Limb (tissue), 2 donors: ENCODE data around the gene APBA1.
A peak's percentile ranks its signal among the peaks of the same experiment; 100 is the strongest.

Source experiments
- DNase-seq, 2 donors: peaks; one replicate each; pipeline ENCODE4 v3.0.0-alpha.2; 2016; ENCODE audit errors: extremely low spot score in 2 of 2

Gene APBA1

DNA sequence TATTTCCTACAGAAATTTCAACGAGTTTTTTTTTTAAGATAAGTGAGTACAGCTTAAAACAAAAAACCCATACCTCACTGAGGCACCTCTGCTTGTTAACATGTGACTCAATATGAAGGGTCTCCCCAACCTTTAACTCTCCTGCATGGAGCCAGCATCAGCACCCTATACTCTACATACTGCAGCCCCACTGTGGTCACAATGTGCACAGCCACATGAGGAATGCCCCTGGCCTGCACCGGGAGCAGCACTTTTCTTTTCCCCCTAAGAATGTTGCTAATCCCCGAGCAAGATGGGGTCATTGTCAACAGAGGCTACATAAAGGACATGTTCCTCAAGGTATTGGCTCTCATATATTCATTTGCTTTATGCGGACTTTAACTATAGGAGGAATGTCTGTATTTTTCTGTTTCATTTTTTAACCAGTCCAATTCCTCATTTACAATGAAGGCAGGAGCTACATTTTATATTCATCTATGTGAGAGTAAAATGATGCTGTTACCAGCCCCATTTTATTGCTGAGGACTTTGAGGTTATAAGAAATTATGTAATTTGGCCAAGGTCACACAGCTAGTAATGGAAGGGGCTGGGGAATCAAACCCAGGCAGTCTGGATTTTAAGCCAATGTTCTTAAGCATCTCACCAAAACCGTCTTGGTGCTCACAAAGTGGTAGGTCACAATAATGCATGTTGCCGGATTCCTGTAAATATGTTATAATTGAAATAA, 93.0 kb downstream of the APBA1 start:
- DNase-seq, result no peak

DNA sequence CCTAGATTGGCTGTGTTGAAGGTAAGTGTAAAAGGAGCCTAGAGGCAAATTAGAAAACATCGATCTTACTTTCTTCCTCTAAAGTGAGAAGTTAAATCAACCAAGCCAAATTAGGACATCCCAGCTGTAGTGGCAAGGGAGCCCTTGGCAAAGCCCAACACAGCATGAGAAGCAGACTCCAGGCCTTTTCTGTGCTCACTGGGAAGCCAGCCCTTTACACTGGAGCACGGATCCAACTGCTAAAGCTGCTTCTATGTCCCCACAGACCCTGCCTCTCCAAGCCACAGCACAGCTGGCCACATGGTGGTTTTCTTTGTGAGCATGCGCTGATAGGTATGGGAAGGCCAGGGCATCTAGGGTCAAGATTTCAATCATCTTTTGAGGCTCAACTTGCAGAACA, 94.1 kb downstream of the APBA1 start:
- no peak for DNase-seq

DNA sequence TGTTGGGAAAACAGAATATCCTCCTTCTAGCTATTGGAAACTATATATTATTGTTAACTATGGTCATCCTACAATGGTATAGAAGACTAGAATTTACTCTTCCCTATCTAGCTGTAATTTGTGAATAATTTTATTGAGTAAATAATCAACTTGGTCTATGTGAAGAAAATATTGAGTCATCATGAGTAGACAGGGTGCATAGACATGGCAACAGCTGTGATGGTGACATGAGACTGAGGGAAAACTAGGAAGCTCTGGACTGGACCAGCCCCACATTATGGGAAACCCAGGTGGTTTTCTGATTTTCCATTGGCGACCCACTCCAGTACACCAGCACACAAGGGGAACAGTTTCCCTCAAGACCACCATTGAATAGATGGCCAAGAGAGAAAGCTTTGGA, 95.0 kb downstream of the APBA1 start:
- DNase-seq, result no peak

DNA sequence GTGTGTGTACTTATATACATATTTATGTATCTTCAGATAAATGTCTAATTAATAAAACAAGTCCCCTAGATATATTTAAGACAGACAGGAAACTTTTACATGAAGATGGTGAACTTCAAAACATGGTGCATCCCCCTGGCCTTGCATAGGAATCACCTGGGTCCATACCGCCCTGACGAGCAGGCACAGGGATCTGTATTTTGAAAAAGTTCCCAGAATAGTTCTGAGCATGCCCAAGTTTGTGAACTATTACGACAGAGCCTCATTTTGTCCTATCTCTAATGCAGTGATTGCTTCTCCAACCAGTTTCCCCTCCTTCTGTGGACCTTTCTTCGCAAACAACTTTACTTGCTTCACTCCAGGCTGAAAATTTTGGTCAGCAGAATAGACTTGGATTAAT, 98.1 kb downstream of the APBA1 start:
- DNase-seq, result no peak

DNA sequence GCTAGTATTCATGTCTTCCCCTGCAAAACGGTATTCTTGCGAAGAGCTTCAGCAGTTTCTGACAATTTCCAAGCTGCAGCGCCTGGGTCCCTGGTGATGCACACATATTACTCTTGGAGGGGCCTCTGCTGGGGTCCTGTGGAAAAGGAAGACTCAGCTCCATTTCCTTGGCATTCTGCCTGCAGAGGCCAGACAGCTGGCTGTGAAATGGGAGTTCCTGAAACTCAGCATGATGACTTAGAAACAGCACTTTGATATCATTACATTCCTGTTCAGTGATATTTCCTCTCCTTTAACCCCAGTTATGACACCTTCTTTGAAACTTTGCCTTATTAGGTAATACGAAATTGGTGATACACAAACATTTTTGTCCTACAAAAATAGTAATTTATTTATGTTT, 98.5 kb downstream of the APBA1 start:
- peak; percentile 65 to 69 for DNase-seq

DNA sequence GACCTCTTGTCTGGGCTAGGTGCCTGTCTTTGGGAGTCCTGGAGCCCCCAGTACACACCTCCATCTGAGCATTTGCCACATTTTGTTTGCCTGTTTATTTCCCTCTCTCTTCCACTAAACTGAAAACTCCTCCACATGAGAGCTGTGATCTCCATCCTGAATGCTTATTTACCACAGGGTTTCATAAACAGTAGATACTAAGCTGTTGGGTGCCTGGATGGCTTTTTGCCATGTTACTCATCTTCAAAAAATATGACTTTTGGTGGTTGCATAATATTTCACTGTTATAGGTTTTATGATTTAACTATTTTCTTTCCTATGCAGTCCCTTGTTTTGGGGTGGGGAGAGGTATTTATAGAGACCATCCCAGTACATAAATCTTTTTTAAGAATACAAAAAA, 99.6 kb downstream of the APBA1 start:
- DNase-seq, result no peak

DNA sequence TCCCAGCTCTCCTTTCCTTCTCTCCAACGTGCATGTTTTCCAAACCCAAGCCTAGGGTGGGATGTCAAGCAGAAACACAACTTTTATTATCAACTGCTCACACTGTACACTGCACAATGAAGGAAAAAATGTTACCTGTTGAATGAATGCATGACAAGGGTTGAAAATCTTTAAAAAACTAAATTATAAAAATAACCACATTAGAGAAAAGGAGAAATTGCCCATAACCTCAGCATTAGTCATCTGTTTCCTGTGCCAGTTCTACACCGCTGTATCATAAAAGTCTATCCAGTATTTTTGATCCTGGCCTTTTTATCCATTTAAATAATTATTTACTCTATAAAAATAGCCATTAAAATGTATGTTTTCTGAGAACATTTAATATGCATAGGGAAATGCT, 101.1 kb downstream of the APBA1 start:
- no peak for DNase-seq

DNA sequence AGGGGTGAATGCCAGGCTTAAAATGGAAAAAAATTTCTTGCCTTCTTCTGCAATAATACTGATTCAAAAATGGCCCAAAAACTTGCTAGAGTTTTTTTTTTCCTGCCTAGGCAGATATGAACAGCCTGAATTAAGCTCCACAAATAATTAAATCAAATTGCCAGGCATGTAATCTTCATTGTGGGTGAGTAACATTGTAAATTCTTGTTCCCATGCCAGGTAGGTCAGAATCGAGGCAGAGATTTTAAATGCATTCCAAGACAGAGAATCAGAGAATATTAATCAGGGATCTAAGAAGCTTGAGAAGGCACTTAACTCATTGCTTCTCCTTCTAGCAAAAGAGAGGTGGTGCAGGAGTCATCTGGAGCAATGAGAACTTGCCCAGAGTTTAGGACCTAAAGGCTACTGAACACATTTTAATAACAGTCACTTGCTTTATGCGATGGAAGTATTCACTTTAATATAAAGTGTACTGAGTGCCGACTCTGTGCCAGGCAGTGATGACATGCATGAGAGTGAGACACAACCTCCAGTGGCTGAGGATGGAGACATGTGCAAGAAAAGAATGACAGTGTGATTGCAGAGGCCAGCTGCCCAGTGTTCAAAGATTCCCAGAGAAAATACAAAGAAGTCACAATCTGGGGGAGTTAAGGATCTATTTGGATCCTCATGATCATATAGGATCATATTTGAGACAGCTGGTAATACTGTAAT, 102.3 kb downstream of the APBA1 start:
- DNase-seq, result no peak

DNA sequence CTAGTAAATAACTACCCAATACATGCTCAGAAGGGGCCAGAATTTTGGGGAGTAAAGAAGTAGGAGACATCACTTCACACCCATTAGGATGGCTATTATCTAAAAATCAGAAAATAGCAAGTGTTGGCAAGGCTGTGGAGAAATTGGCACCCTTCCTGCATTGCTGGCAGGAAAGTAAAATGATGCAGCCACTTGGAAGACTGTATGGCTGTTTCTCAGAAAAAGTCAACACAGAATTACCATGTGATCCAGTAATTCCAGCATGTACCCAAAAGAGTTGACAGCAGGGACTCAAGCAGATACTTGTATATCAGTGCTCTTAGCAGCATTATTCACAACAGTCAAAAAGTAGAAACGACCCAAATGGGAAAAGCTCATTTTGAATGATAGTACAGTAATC, 107.6 kb downstream of the APBA1 start:
- DNase-seq, result no peak

DNA sequence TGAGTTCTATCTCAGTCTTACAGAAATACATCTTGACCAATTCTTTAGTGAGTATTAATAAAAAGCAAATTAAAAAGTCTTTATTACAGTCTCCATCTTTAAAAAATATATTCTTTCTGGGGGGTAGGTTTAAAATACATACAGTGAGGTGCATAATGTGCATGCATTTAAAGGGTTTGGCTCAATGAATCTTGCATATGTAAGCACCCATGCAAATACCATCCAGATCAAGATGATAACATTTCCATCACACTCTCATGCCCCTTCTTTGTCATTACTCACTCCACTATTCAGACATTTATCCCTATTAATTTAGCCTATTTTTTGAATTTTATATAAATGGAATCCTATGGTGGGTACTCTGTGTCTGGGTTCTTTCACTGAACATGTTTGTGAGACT, 113.0 kb downstream of the APBA1 start:
- DNase-seq, result no peak

DNA sequence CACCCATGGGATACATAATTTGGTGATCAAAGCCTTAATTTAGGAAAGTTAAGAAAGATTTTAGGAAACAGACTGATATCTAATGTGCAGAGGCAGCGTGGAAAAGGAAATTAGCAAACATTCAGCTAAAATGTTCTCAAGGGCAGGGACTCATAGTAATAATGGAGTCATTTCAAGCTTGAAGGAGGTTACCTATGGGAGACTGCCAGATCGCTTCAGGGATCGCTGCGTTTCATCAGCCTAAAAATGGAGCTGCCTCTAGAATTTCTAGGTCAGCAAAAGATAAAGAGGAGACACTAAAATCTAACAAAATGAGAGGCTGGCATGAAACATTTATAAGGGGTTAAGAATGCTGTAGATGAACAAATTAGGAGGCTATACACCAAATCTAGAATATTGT, 115.5 kb downstream of the APBA1 start:
- DNase-seq, result no peak

DNA sequence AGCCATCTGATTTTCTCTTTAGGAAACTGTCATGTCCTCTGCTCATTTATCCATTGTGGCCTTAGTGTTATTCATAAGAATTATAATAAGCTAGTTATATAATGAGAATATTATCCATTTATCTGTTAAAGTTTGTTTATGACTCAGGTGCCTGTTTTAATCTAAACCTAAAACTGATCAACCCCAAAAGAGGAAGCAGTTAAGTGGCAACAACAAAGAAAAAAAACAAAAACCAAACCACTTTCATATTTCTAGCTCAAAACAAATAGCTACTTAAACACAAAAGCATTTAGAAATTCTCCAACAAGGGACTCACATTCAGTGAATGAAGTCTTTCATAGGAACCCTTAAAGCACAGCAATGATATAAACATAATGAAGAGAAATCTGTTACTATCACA, 116.4 kb downstream of the APBA1 start:
- DNase-seq, result no peak

DNA sequence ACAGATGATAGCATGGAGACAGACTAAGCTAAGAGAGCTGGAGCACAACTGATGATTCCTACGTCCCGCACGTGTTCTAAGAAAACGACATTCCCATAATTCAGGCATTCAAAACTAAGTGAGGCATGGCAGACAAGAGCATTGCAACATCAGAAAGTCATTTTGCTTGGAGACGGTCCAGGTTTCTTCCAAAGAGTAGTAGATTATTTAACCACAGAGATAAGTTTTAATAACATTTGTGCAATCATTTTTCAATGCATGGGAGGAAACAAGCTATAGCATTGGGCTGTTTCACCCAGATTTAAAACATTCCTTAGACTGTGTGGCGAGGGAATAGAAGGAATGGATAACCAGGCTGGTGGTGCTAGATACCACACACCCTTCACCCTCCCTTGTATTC, 117.2 kb downstream of the APBA1 start:
- DNase-seq, result no peak

DNA sequence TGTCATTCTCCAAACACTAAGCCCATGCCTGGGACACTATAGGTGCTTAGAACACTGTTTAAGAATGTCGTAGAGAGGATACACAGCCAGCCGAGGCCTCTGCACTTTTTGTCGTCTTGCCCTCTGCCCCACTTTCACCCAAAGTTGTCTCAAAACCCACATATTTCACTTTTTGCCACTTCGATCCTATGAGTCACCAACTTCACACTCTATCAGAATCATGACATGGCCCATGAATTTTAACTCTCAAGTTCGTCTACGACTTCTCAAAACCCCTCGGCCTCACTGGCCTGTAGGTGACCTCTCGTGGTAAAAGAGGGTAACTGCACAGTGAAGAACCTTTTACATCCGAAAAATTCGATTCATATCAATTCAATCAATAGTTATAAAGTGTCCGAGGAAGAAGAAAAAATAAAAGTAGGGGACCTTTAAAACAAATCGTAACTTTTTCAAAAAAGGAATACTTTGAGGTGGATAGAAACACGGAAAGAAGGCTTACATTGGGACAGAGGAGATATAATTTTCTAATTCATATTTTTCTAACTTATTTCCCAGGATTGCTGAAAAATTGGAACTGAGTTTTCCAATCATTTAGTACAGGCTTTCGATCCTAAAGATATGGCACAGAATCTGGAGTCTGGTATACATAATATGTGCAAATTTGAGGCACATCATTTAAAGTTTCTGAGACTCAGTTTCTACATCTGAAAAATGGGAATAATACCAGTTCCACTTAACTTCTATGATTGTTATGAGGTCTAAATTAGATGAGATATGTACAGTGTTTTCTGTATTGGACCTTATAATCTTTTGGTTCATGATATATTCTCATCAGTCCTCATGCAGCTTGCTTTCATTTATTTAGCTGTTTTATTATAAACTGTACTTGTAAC, 122.6 kb downstream of the APBA1 start:
- DNase-seq, result peak in 1 of 2 donors; percentile 48

DNA sequence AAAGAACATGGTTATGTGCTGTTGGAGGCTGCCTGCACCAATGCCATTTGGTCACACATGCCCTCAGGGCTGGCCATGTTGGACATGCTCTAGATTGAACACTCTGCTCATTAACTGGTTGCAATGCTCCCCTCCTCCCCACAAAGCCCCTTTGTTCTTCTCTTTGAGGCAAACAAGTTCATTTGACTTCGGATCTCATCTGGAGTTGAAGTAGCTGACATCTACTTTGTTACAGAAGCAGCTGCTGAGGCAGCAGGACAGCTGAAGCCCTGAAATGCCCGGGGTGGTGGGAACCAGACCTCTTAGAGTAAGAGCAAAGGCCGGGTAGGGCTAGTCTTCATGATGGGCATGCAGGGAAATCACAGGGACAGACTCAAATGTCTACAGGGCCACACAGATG, 123.5 kb downstream of the APBA1 start:
- no peak for DNase-seq

DNA sequence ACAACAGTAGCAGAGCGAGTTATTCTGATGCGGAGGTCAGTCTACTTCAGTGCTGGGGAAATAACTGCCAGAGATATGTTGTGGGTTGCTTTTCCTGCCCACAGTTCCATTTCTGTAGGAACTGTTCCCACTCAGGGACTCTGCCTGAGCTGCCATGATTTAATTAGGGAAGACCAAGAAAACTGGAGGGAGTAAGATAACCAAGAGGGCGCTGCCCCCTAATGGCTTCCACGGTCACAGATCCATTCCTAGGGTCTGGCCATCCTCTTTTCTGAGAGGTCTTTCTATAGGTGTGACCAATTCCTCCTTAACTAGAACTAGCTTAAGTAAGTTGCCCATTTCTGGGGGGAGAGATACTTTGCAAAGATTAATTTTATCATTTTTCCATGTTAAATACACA, 125.9 kb downstream of the APBA1 start:
- DNase-seq, result no peak

DNA sequence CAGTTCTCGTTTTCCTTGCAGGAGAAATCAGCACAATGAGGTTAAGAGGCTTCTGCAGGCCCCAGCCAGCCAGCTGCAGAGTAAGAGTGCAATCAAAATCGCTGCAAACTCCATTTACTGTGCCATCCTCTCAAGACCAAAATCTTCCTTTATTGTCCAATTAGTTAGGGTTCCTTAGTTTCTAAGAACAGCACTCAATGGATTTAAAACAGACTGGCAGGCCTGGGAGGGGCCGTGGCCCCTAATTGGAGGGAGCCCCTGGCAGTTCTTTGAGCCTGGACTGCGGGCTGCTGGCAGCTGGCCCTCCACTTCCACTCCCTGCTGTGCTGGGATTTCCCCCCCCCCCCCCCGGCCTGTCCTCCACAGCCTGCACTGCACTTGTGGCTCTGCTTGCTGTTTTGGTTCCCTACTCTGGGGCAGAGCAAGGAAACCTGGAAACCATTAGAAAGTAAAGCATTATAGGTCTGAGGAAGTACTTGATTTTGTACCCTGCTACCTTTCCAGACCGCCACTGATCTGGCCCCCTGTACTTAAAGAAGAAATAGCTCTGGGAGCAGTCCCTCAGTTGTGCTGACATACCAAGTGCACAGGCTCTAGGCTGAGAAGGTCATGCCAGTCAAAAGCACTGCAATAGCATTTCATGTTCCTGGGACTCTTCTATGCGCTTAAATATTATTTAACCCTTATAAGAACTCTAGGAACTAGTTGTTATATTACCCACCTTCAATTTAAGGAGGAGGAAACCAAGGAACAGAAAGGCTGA, 129.0 kb downstream of the APBA1 start:
- peak; percentile 18 to 72 for DNase-seq

DNA sequence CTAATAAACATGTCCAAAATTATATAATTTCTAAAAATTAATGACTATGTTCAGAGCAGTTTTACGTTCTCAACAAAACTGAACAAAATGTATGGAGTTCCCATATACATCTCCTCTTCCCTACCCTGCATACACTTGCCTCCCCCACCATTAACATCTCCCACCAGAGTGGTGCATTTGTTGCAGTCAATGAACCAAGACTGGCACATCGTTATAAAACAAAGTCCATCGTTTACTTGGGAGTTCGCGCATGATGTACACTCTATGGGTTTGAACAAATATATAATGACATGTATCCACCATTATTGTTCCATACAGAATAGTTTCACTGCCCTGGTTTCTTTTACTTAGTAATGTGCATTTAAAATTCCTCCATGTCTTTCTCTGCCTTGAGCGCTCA, 130.1 kb downstream of the APBA1 start:
- no peak for DNase-seq

DNA sequence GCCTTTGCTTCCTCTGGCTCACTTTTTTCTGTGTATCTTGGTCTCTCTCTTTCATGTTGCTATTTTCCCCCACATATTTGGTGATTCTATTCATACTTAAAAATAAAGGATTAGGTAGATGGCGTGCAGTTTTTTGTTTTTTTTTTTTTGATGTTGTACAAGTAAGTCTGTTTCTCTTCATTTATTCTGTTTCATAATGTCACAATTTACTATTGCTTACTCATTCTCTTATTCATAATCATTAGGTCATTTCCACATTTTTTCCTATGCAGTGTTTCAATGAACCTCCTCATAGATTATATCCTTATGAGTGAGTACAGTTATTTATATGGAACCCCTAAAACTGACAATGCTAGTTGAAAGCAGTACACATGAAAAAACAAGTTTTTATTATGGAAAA, 136.3 kb downstream of the APBA1 start:
- no peak for DNase-seq

DNA sequence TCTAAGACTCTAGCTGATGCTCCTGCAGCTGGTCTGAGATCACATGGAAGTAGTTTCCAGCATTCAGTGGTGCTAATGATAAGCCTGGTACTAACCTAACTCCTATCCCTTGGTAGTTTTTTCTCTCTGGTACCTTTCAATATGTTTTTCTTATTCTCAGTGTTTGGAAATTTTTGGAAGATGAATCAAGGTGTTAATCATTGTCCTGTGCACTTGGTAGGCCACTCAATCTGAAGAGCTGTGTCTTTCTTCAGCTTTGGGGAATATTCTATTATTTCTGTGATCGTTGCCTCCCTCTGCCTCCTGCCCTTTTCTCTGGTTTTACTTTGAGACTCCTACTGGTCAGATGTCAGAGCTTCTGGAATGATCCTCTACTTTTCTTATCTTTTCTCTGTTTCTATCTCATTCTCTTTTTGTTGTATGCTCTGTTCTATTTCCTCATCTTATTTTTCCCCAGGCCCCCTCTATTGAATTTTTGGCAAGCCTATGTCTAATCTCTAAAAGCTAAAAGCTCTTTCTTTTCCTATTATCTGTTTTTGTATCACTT, 136.8 kb downstream of the APBA1 start:
- DNase-seq, result no peak

DNA sequence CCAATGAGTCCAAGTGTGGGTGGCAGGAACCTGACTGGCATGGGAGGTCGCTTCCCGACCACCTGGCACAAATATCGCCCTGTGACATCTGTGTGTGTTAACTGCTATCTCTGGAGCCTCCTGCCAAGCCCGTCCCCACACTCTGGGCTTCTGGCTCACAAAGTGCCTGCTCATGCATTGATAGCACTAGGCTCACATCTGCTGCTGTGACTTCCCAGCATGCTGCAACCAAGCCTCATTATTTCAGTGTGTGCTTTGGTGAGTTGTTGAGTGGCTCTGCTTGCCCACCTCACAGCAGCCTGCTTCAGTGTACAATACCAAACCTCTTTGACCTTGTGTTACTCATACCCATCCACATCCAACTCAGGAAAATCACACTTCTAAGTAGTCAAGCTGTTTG, 139.8 kb downstream of the APBA1 start:
- no peak for DNase-seq
